Astrocyte (in vitro differentiated cells and primary cell): ENCODE data around the gene SVIL. TPM values are rescaled to one million over a fixed set of nuclear protein-coding genes. Genes with fewer than 3 reads are reported as not detected.

ENCODE experiments used
- DNase-seq: peaks from one replicate; pipeline ENCODE4 v3.0.0-alpha.2; 2010; ENCODE audit warnings: low read depth
- FAIRE-seq: peaks from 2 replicates; lab custom pipeline; 2011; peaks lifted over from hg19 to GRCh38; lab: Jason Lieb, UNC
- H2AFZ ChIP-seq: 2 replicates; pipeline ENCODE4 v1.6.0; 2012; ENCODE audit warnings: low read depth, low read length, inconsistent platforms
- H3K27ac ChIP-seq: 2 replicates; pipeline ENCODE4 v1.5.1; 2011; ENCODE audit warnings: low read depth, low read length, inconsistent platforms
- H3K27me3 ChIP-seq: 2 replicates; pipeline ENCODE4 v1.6.0; 2011; ENCODE audit warnings: low read length, inconsistent platforms; ENCODE audit not compliant: insufficient read depth
- H3K36me3 ChIP-seq: 2 replicates; pipeline ENCODE4 v1.5.1; 2011; ENCODE audit warnings: low read length, inconsistent platforms; ENCODE audit not compliant: insufficient read depth
- H3K4me1 ChIP-seq: 2 replicates; pipeline ENCODE4 v1.5.1; 2011; ENCODE audit warnings: low read length, inconsistent platforms; ENCODE audit not compliant: insufficient read depth
- H3K4me2 ChIP-seq: 2 replicates; pipeline ENCODE4 v1.6.0; 2012; ENCODE audit warnings: low read length, inconsistent platforms
- H3K4me3 ChIP-seq: 2 replicates; pipeline ENCODE4 v1.5.1; 2011; ENCODE audit warnings: low read depth, mild to moderate bottlenecking, low read length, inconsistent platforms; ENCODE audit not compliant: insufficient read depth
- H3K79me2 ChIP-seq: 2 replicates; pipeline ENCODE4 v1.6.0; 2012; ENCODE audit warnings: mild to moderate bottlenecking, low read length, inconsistent platforms; ENCODE audit not compliant: insufficient read depth
- H3K9ac ChIP-seq: 2 replicates; pipeline ENCODE4 v1.6.0; 2012; ENCODE audit warnings: mild to moderate bottlenecking, low read length, inconsistent platforms
- H3K9me3 ChIP-seq: 2 replicates; pipeline ENCODE4 v1.5.1; 2012; ENCODE audit warnings: low read depth, mild to moderate bottlenecking, low read length, inconsistent platforms; ENCODE audit not compliant: insufficient read depth
- H4K20me1 ChIP-seq: 2 replicates; pipeline ENCODE4 v1.6.0; 2012; ENCODE audit warnings: low read length, inconsistent platforms; ENCODE audit not compliant: insufficient read depth
- H3K27ac Mint-ChIP-seq: one replicate; pipeline ENCODE4 v1.8.0; 2021; ENCODE audit warnings: mild to moderate bottlenecking, mixed read lengths; ENCODE audit not compliant: unreplicated experiment
- H3K27me3 Mint-ChIP-seq: one replicate; pipeline ENCODE4 v1.8.0; 2021; ENCODE audit warnings: low read depth, mixed read lengths; ENCODE audit not compliant: unreplicated experiment
- H3K36me3 Mint-ChIP-seq: one replicate; pipeline ENCODE4 v1.8.0; 2021; ENCODE audit warnings: low read depth, mixed read lengths; ENCODE audit not compliant: unreplicated experiment
- H3K4me1 Mint-ChIP-seq: one replicate; pipeline ENCODE4 v1.8.0; 2021; ENCODE audit warnings: low read depth, mixed read lengths; ENCODE audit not compliant: unreplicated experiment
- H3K4me3 Mint-ChIP-seq: one replicate; pipeline ENCODE4 v1.8.0; 2021; ENCODE audit warnings: mild to moderate bottlenecking, moderate library complexity, mixed read lengths; ENCODE audit not compliant: unreplicated experiment
- H3K9me3 Mint-ChIP-seq: one replicate; pipeline ENCODE4 v1.8.0; 2021; ENCODE audit warnings: mild to moderate bottlenecking, mixed read lengths; ENCODE audit not compliant: unreplicated experiment
- CTCF ChIP-seq: IDR thresholded peaks from 2 replicates; pipeline ENCODE4 v1.5.1; 2011; ENCODE audit warnings: low read depth, mild to moderate bottlenecking, inconsistent platforms, low read length, moderate library complexity; ENCODE audit not compliant: insufficient read depth
- EZH2 ChIP-seq: IDR thresholded peaks from 2 replicates; pipeline ENCODE4 v1.6.1; 2012; ENCODE audit warnings: mild to moderate bottlenecking, low read length, inconsistent platforms; ENCODE audit not compliant: insufficient read depth
- total RNA-seq: library from RNA; stranded (reverse); gene quantifications from 2 replicates; pipeline ENCODE4 v1.2.1, GENCODE V29; 2021

Gene SVIL
- total RNA-seq, 1 donor from 2014 or later = 70.4 TPM

GRCh38 chr10:29671968-29672367, 37.2 kb upstream of the SVIL start:
- no peak for FAIRE-seq
- Histone ChIP-seq H3K4me3 (no peak overlapping the region), H3K36me3 (no peaks in the 10 kb centered on the region), H3K9ac (no peak overlapping the region), H3K9me3 (peaks cover 15% of the 10 kb centered on the region), H4K20me1 (peaks cover 23% of the 10 kb centered on the region), H2AFZ (no peak overlapping the region), H3K79me2 (peaks cover 27% of the 10 kb centered on the region), H3K4me2 (no peak overlapping the region), H3K27me3 (no peaks in the 10 kb centered on the region), H3K27ac (no peak overlapping the region), H3K4me1 (peaks cover 19% of the 10 kb centered on the region)
- peaks cover 23% of the 10 kb centered on the region for H3K9me3 Mint-ChIP-seq
- H3K4me3 Mint-ChIP-seq = no peak overlapping the region
- no peak for DNase-seq
- no peak overlapping the region for H3K27ac Mint-ChIP-seq
- H3K4me1 Mint-ChIP-seq = no peaks in the 10 kb centered on the region
- no peaks in the 10 kb centered on the region for H3K27me3 Mint-ChIP-seq
- no peak for TF ChIP-seq CTCF
- TF ChIP-seq EZH2 = no peak
- peaks cover 47% of the 10 kb centered on the region for H3K36me3 Mint-ChIP-seq

GRCh38 chr10:29671228-29671780, 36.5 kb upstream of the SVIL start:
- no peak overlapping the region for H3K4me3 Mint-ChIP-seq
- Histone ChIP-seq H3K4me2 (no peak overlapping the region), H3K4me1 (peaks cover 19% of the 10 kb centered on the region), H2AFZ (no peak overlapping the region), H3K4me3 (no peak overlapping the region), H3K9ac (no peak overlapping the region), H3K79me2 (peaks cover 25% of the 10 kb centered on the region), H4K20me1 (peaks cover 17% of the 10 kb centered on the region), H3K27ac (no peak overlapping the region), H3K9me3 (peaks cover 14% of the 10 kb centered on the region), H3K27me3 (no peaks in the 10 kb centered on the region), H3K36me3 (no peaks in the 10 kb centered on the region)
- no peak for TF ChIP-seq CTCF
- no peak for TF ChIP-seq EZH2
- DNase-seq = no peak
- FAIRE-seq = no peak
- peaks cover 43% of the 10 kb centered on the region for H3K36me3 Mint-ChIP-seq
- H3K4me1 Mint-ChIP-seq = no peaks in the 10 kb centered on the region
- H3K9me3 Mint-ChIP-seq = peaks cover 23% of the 10 kb centered on the region
- no peak overlapping the region for H3K27ac Mint-ChIP-seq
- no peaks in the 10 kb centered on the region for H3K27me3 Mint-ChIP-seq

- Histone ChIP-seq H4K20me1 (peaks cover 14% of the 10 kb centered on the region), H3K9ac (no peak overlapping the region), H3K9me3 (peaks cover 8% of the 10 kb centered on the region), H3K4me3 (no peak overlapping the region), H3K79me2 (peaks cover 24% of the 10 kb centered on the region), H3K27me3 (no peaks in the 10 kb centered on the region), H2AFZ (no peak overlapping the region), H3K27ac (no peak overlapping the region), H3K4me1 (peaks cover 19% of the 10 kb centered on the region), H3K4me2 (no peak overlapping the region), H3K36me3 (no peaks in the 10 kb centered on the region)
- DNase-seq (no peak), FAIRE-seq (no peak)
- Mint-ChIP-seq H3K9me3 (peaks cover 18% of the 10 kb centered on the region), H3K36me3 (peaks cover 40% of the 10 kb centered on the region), H3K27ac (no peak overlapping the region), H3K4me3 (no peak overlapping the region), H3K4me1 (no peaks in the 10 kb centered on the region), H3K27me3 (no peaks in the 10 kb centered on the region)
- TF ChIP-seq CTCF (no peak), EZH2 (no peak)
Observed at GRCh38 chr10:29670761-29671160, 36.0 kb upstream of the SVIL start.
